HG03196 (cell line): ENCODE data around the gene TRIAP1.
A peak's percentile ranks its signal among the peaks of the same experiment; 100 is the strongest.
"Not testable (repeated sequence)": the region's sequence is repeated elsewhere in the genome, so short reads cannot be mapped to it uniquely, and the experiment has no call there.

Experiments
- ATAC-seq: cut with Tn5 transposase; IDR thresholded peaks from one replicate; pipeline ENCODE4 v1.9.1; 2021; ENCODE audit not compliant: unreplicated experiment

TRIAP1 gene

DNA sequence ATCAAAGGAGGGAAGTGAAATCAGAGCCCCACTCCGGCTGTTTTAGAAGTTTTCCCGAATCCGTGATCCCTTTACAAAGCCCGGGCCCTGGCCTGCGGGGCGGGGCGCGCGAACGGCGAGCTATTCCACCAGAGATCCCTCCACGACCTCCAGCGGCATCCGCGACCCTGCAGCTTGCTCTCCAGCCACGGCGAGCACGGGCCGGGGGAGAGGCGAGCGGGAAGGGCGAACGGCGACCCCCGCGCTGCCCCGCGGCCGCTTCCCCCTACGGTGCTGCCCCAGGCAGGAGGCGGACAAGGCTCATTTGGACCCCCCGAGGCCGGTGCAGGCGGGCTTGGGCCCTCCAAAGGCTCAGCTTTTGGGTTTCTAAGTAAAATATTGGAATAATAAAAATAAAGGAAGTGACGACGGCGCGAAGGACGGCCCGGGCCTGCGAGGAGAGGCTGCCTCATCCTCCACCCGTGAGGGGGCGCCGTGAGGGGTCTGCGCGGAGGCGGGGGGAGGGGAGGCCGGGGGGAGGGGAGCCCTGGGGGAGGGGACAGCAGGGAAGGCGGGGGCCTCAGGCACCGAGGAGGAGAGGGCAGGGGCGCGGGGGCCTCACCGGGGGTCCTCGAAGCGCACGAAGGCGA, 22.8 kb upstream of the TRIAP1 start:
- peak; percentile 21 for ATAC-seq

DNA sequence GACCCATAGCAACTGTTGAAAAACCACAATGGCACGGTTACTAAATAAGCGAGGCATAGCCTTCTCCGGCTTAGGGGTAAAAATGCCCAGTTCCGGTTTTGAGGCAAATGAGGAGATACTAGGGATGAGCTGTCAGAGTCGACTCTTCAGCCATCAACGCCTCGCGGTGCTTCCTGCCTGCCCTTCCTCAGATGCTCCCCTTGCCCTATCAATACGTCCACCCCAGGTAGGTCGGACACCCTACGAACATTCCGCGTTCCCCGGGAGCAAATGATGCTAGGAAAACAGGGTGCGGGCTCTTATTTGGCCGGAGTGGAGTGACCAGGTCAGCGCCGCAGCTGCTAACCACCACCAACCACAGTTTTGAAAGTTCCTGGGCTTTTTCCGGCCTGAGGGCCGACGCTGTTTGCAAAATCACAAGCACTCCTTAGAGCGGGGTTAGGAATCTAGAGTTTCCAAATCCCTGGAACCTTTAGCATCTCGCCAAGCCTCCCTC, 22.2 kb upstream of the TRIAP1 start:
- ATAC-seq = peak; percentile 10

DNA sequence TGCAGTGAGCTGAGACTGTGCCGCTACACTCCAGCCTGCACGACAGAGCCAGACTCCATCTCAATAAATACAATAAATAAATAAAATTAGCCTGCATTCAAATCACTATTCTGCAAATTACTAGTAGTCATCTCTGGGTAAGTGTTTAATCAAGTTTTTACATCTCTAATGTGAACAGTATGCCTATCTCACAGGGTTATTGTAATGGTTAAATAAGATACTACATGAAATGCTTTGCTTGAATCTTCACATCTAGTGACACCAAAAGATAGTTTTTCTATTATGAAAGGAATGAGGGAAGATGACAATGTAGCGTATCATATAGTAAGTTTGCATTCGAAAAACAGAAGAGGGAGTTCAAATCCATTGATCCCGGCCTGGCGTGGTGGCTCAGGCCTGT, 21.3 kb upstream of the TRIAP1 start:
- no peak for ATAC-seq

DNA sequence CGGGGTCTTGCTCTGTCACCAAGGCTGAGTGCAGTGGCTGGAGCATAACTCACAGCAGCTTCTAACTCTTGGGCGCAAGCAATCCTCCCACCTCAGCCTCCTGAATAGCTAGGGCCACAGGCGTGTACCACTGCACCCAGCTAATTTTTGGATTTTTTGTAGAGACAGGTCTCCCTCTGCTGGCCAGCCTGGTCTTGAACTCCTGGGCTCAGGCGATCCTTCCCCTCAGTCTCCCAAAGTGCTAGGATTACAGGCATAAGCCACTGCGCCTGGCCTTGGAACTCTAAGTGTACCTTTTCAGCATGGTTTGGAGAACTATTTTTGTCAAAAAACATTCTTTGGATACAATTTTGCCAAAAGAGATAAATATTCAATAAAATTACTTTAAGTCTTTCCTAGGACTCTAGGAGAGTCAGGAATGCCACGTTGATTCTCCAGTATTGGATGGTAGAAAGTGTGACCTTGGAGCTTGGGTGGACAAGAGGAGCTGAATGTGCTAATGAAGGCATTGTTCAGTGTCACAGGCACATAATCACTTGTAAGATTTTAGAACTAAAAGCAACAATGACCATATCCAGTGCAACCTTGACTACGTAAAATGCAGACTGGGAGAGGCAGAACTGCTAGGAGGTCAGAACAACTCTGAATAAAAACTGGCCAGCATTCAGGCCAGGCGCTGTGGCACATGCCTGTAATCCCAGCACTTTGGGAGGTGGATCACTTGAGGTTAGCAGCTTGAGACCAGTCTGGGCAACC, 20.6 kb upstream of the TRIAP1 start:
- no peak for ATAC-seq

DNA sequence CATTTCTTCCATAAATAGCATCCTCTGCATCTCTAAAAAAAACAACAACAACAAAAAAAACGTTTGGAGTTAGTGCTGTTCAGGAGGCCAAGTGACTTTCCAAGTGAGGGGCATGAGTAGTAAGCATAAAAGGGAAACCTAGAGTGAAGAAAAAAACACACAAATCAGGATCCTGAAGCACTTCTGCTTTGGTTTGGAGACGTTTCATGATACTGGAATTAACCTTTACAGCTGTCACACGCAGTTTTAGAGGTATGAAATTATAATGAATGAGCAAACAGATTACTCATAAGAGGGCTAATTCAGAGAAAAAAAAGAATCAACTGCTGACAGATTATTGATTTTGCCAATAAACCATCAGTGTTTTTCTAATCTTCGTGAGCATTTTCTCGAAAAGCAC, 19.6 kb upstream of the TRIAP1 start:
- ATAC-seq = no peak

DNA sequence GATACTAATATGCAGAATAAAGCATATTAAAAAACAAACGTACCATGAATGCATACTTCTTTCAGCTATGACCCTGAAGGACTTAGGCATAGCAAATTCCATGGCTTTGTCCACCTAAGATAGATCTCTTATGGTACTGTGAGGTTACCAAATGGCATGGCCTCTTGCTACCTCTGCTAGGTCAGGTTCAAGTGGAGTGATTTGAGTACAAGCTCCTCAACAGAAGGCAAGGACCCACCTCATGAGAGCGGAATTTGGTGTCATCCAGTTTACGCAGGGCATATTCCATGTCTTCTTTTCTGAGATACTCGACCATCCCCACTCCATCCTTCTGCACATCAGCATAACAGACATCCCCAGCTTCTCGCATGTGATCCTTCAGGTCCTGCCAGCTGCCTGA, 17.5 kb upstream of the TRIAP1 start:
- no peak for ATAC-seq

DNA sequence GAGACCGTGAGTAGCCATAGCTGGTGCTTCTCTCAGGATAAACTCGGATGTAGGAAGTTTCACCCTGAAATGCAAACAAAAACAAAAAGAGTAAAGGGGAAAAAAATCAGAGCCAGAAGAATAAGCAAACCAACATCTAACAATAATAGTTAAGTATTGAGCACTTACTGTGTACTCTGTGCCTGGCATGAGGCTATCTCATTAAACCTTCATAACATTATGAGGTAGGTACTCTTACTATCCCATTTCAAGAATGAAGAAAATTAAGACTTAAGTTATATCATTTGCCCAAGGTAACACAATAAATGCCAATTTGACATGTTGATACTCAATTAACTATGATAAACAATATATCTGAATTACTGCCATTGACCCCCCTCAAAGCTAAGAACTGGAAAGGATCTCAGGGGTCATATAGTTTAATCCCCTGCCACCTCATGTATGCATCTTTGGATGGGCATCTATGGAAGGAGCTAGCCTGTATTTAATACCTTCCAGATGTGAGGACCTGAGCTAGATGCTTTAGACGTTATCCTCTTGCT, 16.0 kb upstream of the TRIAP1 start:
- no peak for ATAC-seq

DNA sequence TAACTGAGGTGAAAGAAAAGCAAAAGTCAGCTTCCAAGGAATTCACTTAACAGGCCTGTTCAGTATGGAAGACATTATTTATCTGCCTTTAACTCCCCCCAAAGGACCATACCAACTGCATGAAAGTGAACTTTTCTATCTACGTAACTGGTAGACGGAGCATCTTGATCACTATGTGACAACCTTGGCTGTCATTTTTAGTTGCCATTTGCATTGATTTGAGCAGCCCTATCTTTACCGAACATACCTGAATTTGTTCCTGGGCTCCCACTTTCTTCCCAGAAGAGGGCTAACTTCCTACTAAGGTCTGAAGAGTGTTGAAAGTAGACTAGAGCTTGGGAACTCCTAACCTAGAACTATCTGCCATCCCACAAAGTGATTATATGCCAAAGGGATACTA, 14.0 kb upstream of the TRIAP1 start:
- no peak for ATAC-seq

DNA sequence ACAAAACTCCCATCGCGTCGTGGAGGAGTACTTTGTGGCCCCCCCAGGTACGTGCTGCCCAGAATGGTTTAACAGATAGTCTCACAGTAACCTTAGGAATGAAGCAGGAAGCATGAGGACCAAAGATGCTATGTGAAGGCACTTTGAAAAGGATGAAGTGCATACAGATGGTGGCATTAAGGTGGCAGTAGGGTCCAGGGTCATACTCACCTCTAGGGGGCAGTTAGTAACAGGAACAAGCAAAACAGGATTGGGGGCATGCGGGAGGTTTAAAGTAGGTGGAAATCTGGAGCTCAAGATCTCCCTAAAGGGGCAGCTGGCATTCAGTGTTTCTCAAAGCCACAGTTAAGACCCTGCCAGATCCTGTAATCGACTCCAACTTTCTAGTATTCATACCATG, 10.9 kb upstream of the TRIAP1 start:
- no peak for ATAC-seq

DNA sequence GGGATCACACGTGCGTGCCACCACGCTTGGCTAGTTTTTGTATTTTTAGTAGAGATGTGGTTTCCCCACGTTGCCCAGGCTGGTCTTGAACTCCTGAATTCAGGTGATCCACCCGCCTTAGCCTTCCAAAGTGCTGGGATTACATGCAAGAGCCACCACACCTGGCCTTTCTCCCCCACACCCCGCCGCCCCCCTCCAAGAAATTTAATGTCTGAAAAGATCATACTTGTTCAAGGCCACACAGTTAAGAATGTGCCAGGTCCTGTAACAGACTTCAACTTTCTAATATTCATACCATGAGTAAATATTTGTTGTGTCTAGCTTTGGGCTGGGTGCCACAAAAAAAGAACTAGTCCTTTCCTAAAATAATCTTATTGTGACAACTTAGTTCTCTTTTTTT, 9.1 kb upstream of the TRIAP1 start:
- no peak for ATAC-seq

DNA sequence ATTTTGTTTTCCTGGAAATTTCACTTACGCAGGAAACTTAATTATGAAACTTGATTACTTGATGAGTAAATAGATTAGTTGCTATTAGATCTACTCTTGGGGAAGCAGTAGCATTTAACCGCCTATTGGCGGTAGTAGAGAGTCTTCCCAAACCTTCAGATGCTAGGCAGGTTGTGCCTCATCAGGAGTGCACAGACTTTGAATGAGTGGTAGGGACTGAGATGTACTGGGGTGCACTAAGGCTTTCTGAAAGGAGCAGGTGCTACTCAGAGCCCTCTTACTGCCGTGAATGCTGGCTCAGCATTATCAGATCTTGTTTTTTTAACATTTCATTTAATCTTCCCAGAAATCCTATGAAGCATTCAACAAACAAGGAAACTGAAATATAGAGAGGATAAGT, 7.8 kb upstream of the TRIAP1 start:
- ATAC-seq = no peak

DNA sequence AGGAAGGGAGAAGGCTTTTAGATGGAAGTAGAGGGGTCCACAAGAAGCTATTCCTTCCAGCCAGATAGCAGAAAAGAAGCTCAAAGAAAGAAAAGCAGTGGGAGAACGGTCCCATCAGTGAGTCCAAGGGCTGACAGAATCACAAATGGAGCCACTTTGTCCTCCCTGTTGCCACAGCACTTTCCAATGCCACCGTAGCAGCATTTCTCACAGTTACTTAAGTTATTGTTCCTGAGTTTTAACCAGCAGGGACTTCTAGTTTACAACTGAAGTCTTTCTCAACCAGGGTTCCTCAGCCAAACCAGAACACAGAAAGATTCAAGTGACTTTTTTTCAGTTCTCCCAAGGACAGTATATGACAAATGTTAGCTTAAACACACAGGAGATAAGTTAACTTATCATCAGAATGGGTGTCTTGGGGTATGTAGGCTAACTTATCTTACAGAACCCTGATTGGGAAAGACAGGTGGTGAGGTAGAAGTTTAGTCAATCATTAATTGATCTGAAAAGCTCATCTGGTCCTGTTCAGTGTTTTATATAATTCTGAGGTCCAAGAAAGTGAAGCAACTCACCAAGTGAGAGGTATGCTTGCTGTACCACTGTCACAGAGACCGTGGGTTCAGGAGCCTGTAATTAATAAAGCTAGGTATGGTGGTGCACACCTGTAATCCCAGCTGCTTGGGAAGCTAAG, 7.0 kb upstream of the TRIAP1 start:
- ATAC-seq = no peak

DNA sequence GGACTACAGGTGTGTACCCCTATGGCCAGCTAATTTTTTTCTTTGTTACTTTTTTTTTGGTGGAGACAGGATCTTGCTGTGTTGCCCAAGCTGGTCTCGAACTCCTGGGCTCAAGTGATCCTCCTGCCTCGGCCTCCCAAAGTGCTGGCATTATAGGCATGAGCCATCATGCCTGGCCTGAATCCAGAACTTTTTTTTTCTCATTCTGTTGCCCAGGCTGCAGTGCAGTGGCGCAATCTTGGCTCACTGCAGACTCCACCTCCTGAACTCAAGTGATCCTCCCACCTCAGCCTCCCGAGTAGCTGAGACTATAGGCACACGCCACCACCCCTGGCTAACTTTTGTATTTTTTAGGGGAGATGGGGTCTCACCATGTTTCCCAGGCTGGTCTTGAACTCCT, 6.3 kb upstream of the TRIAP1 start:
- not testable (repeated sequence) for ATAC-seq

DNA sequence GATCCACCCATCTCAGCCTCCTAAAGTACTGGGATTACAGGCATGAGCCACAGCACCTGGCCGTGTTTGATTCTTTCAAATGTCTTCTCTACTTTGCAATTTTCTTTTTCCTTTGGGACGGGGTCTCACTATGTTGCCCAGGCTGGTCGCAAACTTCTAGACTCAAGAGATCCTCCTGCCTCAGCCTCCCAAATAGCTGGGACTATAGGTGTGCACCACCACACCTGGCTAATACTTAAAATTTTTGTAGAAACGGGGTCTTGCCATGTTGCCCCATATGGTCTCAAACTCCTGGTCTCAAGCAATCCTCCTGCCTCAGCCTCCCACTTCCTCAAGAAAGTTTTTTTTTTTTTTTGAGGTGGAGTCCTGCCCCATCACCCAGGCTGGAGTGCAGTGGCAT, 1.8 kb upstream of the TRIAP1 start:
- ATAC-seq = no peak

DNA sequence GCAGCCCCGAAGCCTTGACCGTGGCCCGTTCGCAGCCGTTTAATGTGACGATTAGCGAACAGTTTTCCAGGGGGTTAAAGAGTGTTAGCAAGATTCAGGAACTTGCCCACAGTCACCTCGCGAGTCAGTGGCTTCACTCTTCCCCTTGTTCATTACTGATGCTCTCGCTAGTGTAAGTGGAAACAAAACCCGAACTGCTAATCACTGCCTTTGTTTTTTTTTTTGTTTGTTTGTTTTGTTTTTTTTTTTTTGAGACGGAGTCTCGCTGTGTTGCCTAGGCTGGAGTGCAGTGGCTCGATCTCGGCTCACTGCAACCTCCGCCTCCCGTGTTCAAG, 627 bp upstream of the TRIAP1 start:
- ATAC-seq = not testable (repeated sequence)

DNA sequence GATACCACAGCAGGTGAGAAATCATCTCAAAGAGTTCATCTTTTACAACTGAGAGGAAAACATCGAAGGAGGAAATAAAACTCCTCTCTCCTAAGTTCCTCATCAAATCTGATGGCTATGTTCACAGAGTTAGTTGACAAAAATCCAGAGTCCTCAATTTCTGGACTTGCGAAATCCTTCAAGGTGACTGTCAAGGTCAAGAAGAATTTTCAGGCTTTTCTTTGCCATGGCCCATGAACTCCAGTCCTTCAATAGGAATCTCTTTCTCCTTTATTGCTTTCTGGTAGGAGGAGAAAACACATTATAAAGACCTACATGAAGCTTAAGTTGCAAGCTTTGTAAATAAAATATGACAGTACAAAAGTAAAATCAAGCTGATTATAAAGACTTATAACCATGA, 1.5 kb downstream of the TRIAP1 start:
- no peak for ATAC-seq

DNA sequence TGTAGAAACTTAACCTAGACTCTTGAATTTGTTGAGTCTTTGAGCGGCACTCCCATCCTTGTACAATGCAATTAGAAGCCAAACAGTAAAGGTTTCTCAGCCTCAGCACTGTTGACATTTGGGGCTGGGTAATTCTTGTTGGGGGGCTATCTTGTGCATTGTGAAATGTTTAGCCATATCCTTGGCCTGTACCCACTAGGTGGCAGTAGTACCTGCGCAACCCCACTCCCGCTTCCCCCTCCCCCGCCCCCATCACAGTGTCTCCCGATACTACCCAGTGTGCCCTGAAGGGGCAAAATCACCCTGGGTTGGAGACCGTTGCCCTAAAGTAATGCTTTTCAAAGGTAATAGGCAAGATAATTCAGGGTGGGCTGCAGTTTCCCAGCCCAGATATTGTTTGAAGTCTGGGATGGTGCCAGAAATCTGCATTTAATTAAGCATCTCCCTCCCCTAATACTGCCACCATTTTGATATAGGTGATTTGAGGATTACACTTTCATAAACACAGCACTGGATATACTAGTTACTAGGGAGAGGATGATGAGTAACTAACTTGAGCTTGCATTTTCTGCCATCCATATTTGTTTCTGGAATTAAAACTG, 6.4 kb downstream of the TRIAP1 start:
- ATAC-seq = no peak

DNA sequence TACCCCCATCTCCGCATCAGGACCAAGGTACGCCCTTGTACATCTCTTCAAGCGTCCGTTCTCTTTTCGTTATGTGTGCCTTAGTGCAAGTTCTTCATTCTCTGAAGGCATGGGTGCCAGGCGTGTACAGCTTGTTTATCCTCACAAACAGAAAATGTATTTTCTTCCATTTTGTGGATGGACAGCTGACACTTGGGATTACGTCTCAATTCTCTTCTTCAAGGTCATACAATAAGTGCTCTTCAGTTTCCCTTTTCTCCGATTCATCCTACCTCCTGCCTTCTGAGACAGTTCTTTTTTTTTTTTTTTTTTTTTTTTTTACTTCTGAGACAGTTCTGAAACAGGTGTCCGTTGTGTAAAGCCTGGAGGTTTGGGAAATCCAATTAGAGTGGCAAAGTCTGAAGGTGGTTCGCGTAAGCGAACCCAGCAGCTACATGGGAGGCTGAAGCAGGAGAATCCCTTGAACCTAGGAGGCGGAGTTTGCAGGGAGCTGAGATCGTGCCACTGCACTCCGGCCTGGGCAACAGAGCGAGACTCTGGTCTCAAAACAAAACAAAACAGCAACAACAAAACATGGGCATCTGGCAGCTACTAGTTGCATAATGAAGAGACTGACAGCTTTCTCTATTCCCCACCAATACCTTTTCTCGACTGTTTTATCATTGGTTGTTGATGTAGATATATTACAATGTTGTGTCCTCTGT, 7.5 kb downstream of the TRIAP1 start:
- ATAC-seq = no peak

DNA sequence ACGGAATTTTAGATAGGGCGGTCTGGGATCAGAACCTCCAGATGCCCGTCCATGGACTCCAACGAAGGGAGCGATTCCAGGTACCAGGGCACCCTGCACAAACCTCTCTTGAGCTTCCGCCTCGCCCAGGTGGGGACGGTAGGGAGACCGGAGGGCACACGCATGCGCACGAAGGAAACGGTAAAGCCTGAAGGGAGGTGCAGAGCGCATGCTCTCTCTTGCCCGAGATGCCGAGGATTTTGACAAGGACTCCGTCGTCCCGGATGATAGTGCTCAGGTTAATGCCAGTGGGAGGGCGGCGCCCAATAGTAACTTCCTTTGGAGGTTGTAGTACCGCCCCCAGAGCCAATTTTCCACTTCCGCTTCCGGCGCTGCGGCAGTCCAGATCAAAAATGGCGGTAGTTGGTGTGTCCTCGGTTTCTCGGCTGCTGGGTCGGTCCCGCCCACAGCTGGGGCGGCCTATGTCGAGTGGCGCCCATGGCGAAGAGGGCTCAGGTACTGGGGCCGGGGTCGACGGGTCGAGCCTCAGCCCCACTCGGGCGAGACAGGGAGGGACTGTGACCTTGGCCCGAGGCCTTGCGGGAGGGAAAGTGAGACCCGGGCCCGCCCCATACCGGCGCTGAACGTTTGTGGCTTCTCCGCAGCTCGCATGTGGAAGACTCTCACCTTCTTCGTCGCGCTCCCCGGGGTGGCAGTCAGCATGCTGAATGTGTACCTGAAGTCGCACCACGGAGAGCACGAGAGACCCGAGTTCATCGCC, 8.3 kb downstream of the TRIAP1 start, which contains the start of gene COX6A1:
COX6A1 (plus strand) TSS at position 379 of the 760 bp plus-strand sequence; CDS start at position 393, 14 bp downstream.
- ATAC-seq = peak; percentile 94
